Thoracic aorta (tissue), 2 donors: ENCODE results near the gene NXPH1. TPM values are rescaled to one million over a fixed set of nuclear protein-coding genes. Genes with fewer than 3 reads are reported as not detected.

Experiments used
- ATAC-seq: fragments of 150-250 bp; one replicate; pipeline ENCODE4 v1.8.0; 2017; ENCODE audit warnings: low read depth; ENCODE audit not compliant: insufficient number of reproducible peaks, low FRiP score
- DNase-seq: peaks from one replicate; pipeline ENCODE4 v3.0.0-alpha.2; 2020; ENCODE audit warnings: low spot score
- H3K27ac ChIP-seq, 2 donors: fragments of 200-600 bp; sonication (generic); 1 replicate in 1 of 2; 2 replicates in 1 of 2; pipeline ENCODE4 v1.5.1; 2016; ENCODE audit warnings: mild to moderate bottlenecking in 2 of 2, moderate library complexity in 2 of 2
- H3K27me3 ChIP-seq: fragments of 200-600 bp; sonication (generic); replicated peaks from 2 replicates; pipeline ENCODE4 v1.6.0; 2016; ENCODE audit warnings: mild to moderate bottlenecking; ENCODE audit not compliant: insufficient read depth
- H3K36me3 ChIP-seq: fragments of 200-600 bp; sonication (generic); one replicate; pipeline ENCODE4 v1.5.1; 2016
- H3K4me1 ChIP-seq, 2 donors: fragments of 200-600 bp; sonication (generic); 1 replicate in 1 of 2; 2 replicates in 1 of 2; pipeline versions ENCODE4 v1.5.1 to v1.6.0; 2016; ENCODE audit warnings: low read depth in 2 of 2, mild to moderate bottlenecking in 1 of 2; ENCODE audit not compliant: control insufficient read depth in 1 of 2
- H3K4me3 ChIP-seq: fragments of 200-600 bp; sonication (generic); 2 replicates; pipeline ENCODE4 v1.5.1; 2016; ENCODE audit warnings: mild to moderate bottlenecking
- H3K9me3 ChIP-seq: fragments of 200-600 bp; sonication (generic); 2 replicates; pipeline ENCODE4 v1.5.1; 2016
- CTCF ChIP-seq: fragments of 200-600 bp; sonication (generic); IDR thresholded peaks from one replicate; pipeline ENCODE4 v1.5.1; 2019; ENCODE audit warnings: antibody characterized with exemption
- total RNA-seq, 2 donors: library from RNA; depleted of rRNA; stranded (reverse); fragments of >200 nt; gene quantifications; one replicate each; pipeline versions ENCODE4 v1.1.0 to v1.2.3, GENCODE V29; 2016

The NXPH1 gene
- total RNA-seq, 2 donors from 2014 or later = not detected

- H3K36me3 ChIP-seq = no peaks in the 10 kb centered on the region
- DNase-seq = no peak
- H3K4me1 ChIP-seq = no peaks in the 10 kb centered on the region
- TF ChIP-seq CTCF = no peak
- no peaks in the 10 kb centered on the region for H3K9me3 ChIP-seq
- H3K4me3 ChIP-seq = no peak overlapping the region
- no peak for ATAC-seq
- no peaks in the 10 kb centered on the region for H3K27me3 ChIP-seq
- no peak overlapping the region for H3K27ac ChIP-seq
Measured at GRCh38 chr7:8549046-8549445, 115.6 kb downstream of the NXPH1 start.

DNA sequence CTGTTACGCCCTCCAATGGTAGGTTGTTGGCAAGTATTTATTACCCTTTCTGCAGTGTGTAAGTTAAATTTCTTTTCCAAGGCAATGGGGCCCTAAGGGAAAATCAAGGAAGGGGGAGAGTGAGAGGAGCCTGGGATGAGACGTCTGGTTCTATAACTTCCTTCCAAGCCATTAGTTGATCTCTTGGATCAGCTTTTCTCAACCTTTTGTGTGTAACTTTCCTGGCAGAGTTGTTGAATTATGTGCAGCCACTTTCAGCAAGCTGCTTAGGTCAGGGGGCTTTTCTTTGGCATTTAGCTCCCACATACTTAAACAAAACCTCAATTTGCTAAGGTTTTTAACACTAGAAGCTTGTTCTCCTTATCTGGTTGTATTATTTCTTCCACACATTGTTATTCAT, 127.1 kb downstream of the NXPH1 start:
- no peak for TF ChIP-seq CTCF
- H3K27ac ChIP-seq = no peak overlapping the region
- H3K27me3 ChIP-seq = no peaks in the 10 kb centered on the region
- ATAC-seq (no peak), DNase-seq (no peak)
- no peaks in the 10 kb centered on the region for H3K4me1 ChIP-seq
- no peaks in the 10 kb centered on the region for H3K9me3 ChIP-seq
- no peak overlapping the region for H3K4me3 ChIP-seq
- no peaks in the 10 kb centered on the region for H3K36me3 ChIP-seq

GRCh38 chr7:8561449-8561848, 128.0 kb downstream of the NXPH1 start:
- no peak for TF ChIP-seq CTCF
- ATAC-seq (no peak), DNase-seq (no peak)
- H3K27me3 ChIP-seq = no peaks in the 10 kb centered on the region
- H3K27ac ChIP-seq = no peak overlapping the region
- no peaks in the 10 kb centered on the region for H3K36me3 ChIP-seq
- H3K9me3 ChIP-seq = no peaks in the 10 kb centered on the region
- no peak overlapping the region for H3K4me3 ChIP-seq
- no peaks in the 10 kb centered on the region for H3K4me1 ChIP-seq

DNA sequence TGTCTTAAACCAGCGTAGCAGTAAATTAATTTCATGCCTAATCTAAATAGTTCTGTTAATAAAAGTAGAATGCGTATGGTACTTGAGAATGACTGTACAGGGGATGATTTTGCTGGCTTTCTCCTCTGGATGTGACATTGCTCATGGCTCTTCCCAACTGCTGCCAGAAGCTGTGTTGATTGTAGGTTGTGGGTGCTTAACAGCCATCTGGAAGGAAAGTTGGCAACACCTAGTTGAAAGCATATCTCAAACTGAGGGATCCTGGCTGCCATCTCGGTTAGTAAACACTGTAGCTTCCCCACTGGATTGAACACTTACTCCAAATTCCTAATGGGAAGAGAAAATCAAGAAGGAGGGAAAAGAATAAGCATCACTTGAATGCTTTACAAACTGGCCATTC, 130.9 kb downstream of the NXPH1 start:
- DNase-seq (no peak), ATAC-seq (no peak)
- Histone ChIP-seq H3K27me3 (no peaks in the 10 kb centered on the region), H3K9me3 (no peaks in the 10 kb centered on the region), H3K36me3 (no peaks in the 10 kb centered on the region), H3K27ac (no peak overlapping the region), H3K4me1 (no peaks in the 10 kb centered on the region), H3K4me3 (no peak overlapping the region)
- no peak for TF ChIP-seq CTCF

GRCh38 chr7:8566016-8566415, 132.6 kb downstream of the NXPH1 start:
- no peaks in the 10 kb centered on the region for H3K4me1 ChIP-seq
- no peaks in the 10 kb centered on the region for H3K9me3 ChIP-seq
- H3K27me3 ChIP-seq = no peaks in the 10 kb centered on the region
- ATAC-seq = no peak
- H3K27ac ChIP-seq = no peak overlapping the region
- TF ChIP-seq CTCF = no peak
- DNase-seq = no peak
- H3K36me3 ChIP-seq = no peaks in the 10 kb centered on the region
- H3K4me3 ChIP-seq = no peak overlapping the region
